ENCODE data around the gene VAV3. TPM values are rescaled to one million over a fixed set of nuclear protein-coding genes. Genes with fewer than 3 reads are reported as not detected.

The VAV3 gene
- total RNA-seq, 3 donors from 2014 or later = 5.4 to 8.8 (median 5.8) TPM

DNA sequence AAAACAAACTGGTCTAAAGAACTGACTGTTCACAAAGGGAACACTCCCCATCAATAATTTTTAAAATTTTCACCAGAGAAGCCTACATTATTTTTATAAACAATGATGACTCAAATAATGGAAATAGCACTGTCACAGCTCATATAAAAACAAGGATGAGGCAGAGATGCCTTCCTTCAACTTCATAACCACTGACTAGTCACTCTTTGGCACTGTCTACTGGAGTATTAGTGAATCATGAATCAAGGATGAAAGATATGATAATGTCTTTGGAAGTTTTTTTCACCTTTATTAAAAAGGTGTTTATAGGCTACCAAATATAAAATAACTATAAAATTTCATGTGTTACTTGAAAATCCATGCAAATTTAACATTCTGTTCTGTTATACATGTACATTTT lies 316.9 kb downstream of the VAV3 start:
- no peaks in the 10 kb centered on the region for H3K9me3 Mint-ChIP-seq
- DNase-seq (no peak), ATAC-seq (no peak)
- H3K36me3 Mint-ChIP-seq (ENCODE audit: insufficient read depth) = no peaks in the 10 kb centered on the region
- H3K4me1 Mint-ChIP-seq (ENCODE audit: low read depth) = no peaks in the 10 kb centered on the region
- H3K27me3 Mint-ChIP-seq (ENCODE audit: low read depth) = no peaks in the 10 kb centered on the region
- no peak overlapping the region for H3K4me3 Mint-ChIP-seq

DNA sequence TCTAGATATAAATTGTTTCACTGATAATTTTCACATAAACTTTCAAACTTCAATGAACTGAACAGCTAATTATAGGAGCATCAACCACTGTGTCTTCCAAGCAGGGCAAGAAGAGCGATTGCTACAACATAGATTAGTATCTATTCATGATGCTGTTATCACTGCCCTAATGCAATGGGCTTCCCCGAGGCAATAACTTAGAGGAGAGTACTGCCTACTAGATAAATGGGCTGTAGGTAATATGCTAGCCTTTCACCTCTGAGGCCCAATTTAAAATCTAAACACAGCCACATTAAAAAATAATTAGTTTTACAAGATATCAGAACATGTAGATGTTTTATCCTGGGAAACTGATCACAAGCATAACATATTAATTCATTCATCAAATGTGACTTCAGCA lies 318.0 kb downstream of the VAV3 start:
- no peaks in the 10 kb centered on the region for H3K27me3 Mint-ChIP-seq (ENCODE audit: low read depth)
- H3K4me1 Mint-ChIP-seq (ENCODE audit: low read depth) = no peaks in the 10 kb centered on the region
- peaks cover 2% of the 10 kb centered on the region for H3K36me3 Mint-ChIP-seq (ENCODE audit: insufficient read depth)
- DNase-seq (no peak), ATAC-seq (no peak)
- no peaks in the 10 kb centered on the region for H3K9me3 Mint-ChIP-seq
- no peak overlapping the region for H3K4me3 Mint-ChIP-seq

DNA sequence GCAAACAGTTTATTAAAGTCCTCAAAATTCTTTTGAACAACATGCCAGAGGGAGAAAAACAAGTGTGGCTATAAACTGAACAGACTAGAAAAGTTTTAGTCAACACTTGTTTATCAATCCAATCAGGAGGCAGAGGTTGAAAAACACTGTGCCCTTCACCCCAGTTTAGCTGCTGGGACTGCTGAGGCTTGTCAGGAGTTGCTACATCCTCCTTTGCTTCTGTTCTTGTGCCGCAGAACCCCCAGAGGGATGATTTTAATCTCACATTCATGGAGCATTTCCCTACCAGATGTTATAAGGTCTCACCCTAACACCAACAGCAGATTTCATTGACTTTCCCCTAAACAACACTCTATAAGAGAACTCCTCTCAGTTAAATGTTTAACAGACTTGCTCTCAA lies 321.2 kb downstream of the VAV3 start:
- ATAC-seq = no peak
- Mint-ChIP-seq H3K36me3 (ENCODE audit: insufficient read depth) (peaks cover 12% of the 10 kb centered on the region), H3K4me1 (ENCODE audit: low read depth) (no peaks in the 10 kb centered on the region), H3K4me3 (no peak overlapping the region), H3K27me3 (ENCODE audit: low read depth) (no peaks in the 10 kb centered on the region), H3K9me3 (no peaks in the 10 kb centered on the region)
- DNase-seq = no peak

GRCh38 chr1:107640207-107640606 lies 324.8 kb downstream of the VAV3 start:
- no peak for DNase-seq
- no peak for ATAC-seq
- Mint-ChIP-seq H3K27me3 (ENCODE audit: low read depth) (no peaks in the 10 kb centered on the region), H3K36me3 (ENCODE audit: insufficient read depth) (peaks cover 12% of the 10 kb centered on the region), H3K4me1 (ENCODE audit: low read depth) (no peaks in the 10 kb centered on the region), H3K4me3 (no peak overlapping the region), H3K9me3 (peaks cover 3% of the 10 kb centered on the region)

DNA sequence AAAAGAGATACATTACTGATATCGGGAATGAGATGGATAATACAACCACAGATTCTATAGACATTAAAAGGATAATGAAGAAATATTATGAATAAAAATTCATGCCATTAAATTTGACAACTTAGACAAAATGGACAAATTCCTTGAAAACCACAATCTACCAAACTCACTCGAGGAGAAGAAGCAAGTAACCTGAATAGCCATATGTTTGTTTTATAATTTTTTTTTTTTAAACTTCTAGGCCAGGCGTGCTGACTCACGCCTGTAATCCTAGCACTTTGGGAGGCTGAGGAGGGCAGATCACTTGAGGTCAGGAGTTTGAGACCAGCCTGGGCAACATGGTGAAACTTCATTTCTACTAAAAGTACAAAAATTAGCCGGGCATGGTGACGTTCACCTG lies 327.9 kb downstream of the VAV3 start:
- H3K27me3 Mint-ChIP-seq (ENCODE audit: low read depth) = no peaks in the 10 kb centered on the region
- no peaks in the 10 kb centered on the region for H3K4me1 Mint-ChIP-seq (ENCODE audit: low read depth)
- ATAC-seq = no peak
- DNase-seq = no peak
- H3K9me3 Mint-ChIP-seq = peaks cover 3% of the 10 kb centered on the region
- H3K4me3 Mint-ChIP-seq = no peak overlapping the region
- H3K36me3 Mint-ChIP-seq (ENCODE audit: insufficient read depth) = peaks cover 17% of the 10 kb centered on the region

DNA sequence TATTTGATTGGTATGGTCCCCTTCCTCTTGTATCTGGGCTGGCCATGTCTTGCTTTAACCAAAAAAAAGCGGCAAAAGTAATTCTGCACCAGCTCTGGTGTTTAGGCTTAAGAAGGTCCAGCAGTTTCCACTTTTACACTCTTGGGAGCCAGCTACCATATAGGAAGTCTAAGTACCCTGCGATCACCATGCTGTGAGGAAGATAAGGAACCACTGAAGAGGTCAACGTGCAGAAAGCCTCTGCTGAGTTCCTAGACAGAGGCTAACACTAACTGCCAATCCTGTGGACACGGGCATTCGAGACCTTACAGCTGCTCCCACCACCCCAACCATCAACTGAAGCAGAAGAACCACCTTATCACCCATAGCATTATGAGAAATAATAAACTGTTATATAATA lies 331.4 kb downstream of the VAV3 start:
- ATAC-seq (no peak), DNase-seq (no peak)
- peaks cover 6% of the 10 kb centered on the region for H3K36me3 Mint-ChIP-seq (ENCODE audit: insufficient read depth)
- H3K4me1 Mint-ChIP-seq (ENCODE audit: low read depth) = no peaks in the 10 kb centered on the region
- H3K9me3 Mint-ChIP-seq = peaks cover 3% of the 10 kb centered on the region
- no peak overlapping the region for H3K4me3 Mint-ChIP-seq
- H3K27me3 Mint-ChIP-seq (ENCODE audit: low read depth) = no peaks in the 10 kb centered on the region

GRCh38 chr1:107626073-107626796 lies 338.7 kb downstream of the VAV3 start:
- no peak for DNase-seq
- H3K4me1 Mint-ChIP-seq (ENCODE audit: low read depth) = peaks cover 3% of the 10 kb centered on the region
- no peaks in the 10 kb centered on the region for H3K27me3 Mint-ChIP-seq (ENCODE audit: low read depth)
- ATAC-seq = no peak
- H3K9me3 Mint-ChIP-seq = no peaks in the 10 kb centered on the region
- no peak overlapping the region for H3K4me3 Mint-ChIP-seq
- peaks cover 2% of the 10 kb centered on the region for H3K36me3 Mint-ChIP-seq (ENCODE audit: insufficient read depth)

GRCh38 chr1:107625405-107626029 lies 339.5 kb downstream of the VAV3 start:
- DNase-seq (no peak), ATAC-seq (no peak)
- Mint-ChIP-seq H3K4me1 (ENCODE audit: low read depth) (peaks cover 3% of the 10 kb centered on the region), H3K36me3 (ENCODE audit: insufficient read depth) (peaks cover 2% of the 10 kb centered on the region), H3K4me3 (no peak overlapping the region), H3K27me3 (ENCODE audit: low read depth) (no peaks in the 10 kb centered on the region), H3K9me3 (no peaks in the 10 kb centered on the region)

DNA sequence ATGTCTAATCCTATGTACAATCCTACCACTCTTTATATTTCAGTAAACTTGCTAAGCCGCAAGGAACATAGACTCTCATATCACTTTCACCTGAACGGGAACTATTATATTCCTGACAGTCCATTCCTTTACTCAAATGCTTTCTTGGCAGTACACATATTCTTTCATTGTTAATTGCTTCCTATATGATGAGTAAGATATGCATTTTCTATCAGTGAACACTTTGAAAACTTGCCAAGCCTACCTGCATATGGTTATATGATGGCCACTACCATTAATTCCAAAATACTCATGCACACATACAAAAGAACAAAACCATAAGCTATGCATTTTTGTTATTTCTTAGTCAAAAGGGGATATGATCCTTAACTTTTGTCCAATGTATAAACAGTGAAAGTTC lies 341.5 kb downstream of the VAV3 start:
- Mint-ChIP-seq H3K9me3 (no peaks in the 10 kb centered on the region), H3K4me1 (ENCODE audit: low read depth) (peaks cover 3% of the 10 kb centered on the region), H3K4me3 (no peak overlapping the region), H3K36me3 (ENCODE audit: insufficient read depth) (peaks cover 4% of the 10 kb centered on the region), H3K27me3 (ENCODE audit: low read depth) (no peaks in the 10 kb centered on the region)
- ATAC-seq (no peak), DNase-seq (no peak)

DNA sequence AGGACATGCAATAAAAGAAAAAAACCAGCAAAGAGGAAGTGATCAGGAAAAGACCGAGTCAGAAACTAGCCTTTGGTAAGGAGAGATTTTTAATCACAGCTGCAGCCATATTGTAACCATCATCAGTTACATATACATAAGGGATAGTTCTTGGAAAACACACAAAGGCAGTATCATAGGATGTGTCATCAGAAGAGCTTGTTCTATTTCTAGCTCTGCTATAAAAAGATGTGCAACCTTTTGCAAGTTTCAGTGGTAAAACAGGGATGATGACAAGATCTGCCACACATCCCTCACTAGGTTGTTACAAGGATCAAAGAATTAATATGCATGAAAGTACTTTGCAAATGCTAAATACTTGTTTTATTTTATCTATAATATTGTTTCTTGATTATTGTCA lies 342.0 kb downstream of the VAV3 start:
- peak; percentile 76 to 86 for ATAC-seq
- H3K36me3 Mint-ChIP-seq (ENCODE audit: insufficient read depth) = peaks cover 4% of the 10 kb centered on the region
- H3K4me3 Mint-ChIP-seq = no peak overlapping the region
- no peaks in the 10 kb centered on the region for H3K9me3 Mint-ChIP-seq
- H3K27me3 Mint-ChIP-seq (ENCODE audit: low read depth) = no peaks in the 10 kb centered on the region
- no peak for DNase-seq
- peaks cover 3% of the 10 kb centered on the region for H3K4me1 Mint-ChIP-seq (ENCODE audit: low read depth)

- ATAC-seq (no peak), DNase-seq (no peak)
- H3K4me3 Mint-ChIP-seq = no peak overlapping the region
- no peaks in the 10 kb centered on the region for H3K27me3 Mint-ChIP-seq (ENCODE audit: low read depth)
- H3K9me3 Mint-ChIP-seq = no peaks in the 10 kb centered on the region
- peaks cover 3% of the 10 kb centered on the region for H3K4me1 Mint-ChIP-seq (ENCODE audit: low read depth)
- peaks cover 4% of the 10 kb centered on the region for H3K36me3 Mint-ChIP-seq (ENCODE audit: insufficient read depth)
These were observed 342.4 kb downstream of the VAV3 start for GRCh38 chr1:107622535-107622934.

- ATAC-seq = no peak
- H3K4me1 Mint-ChIP-seq (ENCODE audit: low read depth) = peaks cover 3% of the 10 kb centered on the region
These were observed 344.2 kb downstream of the VAV3 start for GRCh38 chr1:107620753-107621152.

DNA sequence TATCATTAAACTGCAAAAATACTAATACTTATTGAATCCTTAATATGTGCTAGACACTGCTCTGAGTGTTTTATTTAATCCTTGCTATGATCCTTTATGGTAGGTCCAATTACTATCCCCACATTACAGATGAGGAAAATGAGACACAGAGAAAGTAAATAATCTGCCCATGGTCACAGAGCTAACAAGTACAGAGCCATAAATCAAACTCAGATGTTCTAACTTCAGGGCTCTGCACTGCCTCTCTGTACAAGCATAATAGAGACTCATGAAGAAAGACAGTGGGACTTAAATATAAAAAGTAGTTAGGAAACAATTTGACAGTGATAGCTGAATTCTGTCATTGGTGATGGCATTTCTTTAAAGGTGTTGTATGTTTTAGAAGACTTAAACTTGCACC lies 346.4 kb downstream of the VAV3 start:
- H3K4me3 Mint-ChIP-seq = no peak overlapping the region
- no peaks in the 10 kb centered on the region for H3K27me3 Mint-ChIP-seq (ENCODE audit: low read depth)
- H3K36me3 Mint-ChIP-seq (ENCODE audit: insufficient read depth) = peaks cover 25% of the 10 kb centered on the region
- no peak for DNase-seq
- peaks cover 7% of the 10 kb centered on the region for H3K9me3 Mint-ChIP-seq
- peaks cover 3% of the 10 kb centered on the region for H3K4me1 Mint-ChIP-seq (ENCODE audit: low read depth)
- no peak for ATAC-seq

More at GRCh38 chr1:107620753-107621152, 344.2 kb downstream of the VAV3 start:
- Mint-ChIP-seq H3K36me3 (ENCODE audit: insufficient read depth) (peaks cover 15% of the 10 kb centered on the region), H3K27me3 (ENCODE audit: low read depth) (no peaks in the 10 kb centered on the region), H3K4me3 (no peak overlapping the region), H3K9me3 (no peaks in the 10 kb centered on the region)
- DNase-seq = no peak

DNA sequence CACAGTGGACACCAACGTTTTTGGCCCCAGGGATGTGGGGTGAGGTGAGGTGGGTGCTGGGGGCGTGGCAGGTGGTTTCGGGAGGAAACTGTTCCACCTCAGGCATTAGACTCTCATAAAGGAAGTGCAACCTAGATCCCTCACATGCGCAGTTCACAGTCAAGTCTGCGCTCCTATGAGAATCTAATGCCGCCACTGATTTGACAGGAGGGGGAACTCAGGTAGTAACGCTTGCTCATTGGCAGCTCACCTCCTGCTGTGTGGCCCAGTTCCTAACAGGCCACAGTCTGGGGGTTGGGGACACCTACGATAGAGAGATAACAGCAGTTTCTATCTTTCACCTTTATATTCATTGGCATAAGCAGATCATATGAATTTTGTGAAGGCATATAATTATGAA lies 347.1 kb downstream of the VAV3 start:
- Mint-ChIP-seq H3K4me1 (ENCODE audit: low read depth) (peaks cover 3% of the 10 kb centered on the region), H3K27me3 (ENCODE audit: low read depth) (no peaks in the 10 kb centered on the region), H3K36me3 (ENCODE audit: insufficient read depth) (peaks cover 27% of the 10 kb centered on the region), H3K9me3 (peaks cover 11% of the 10 kb centered on the region), H3K4me3 (no peak overlapping the region)
- ATAC-seq (no peak), DNase-seq (no peak)

DNA sequence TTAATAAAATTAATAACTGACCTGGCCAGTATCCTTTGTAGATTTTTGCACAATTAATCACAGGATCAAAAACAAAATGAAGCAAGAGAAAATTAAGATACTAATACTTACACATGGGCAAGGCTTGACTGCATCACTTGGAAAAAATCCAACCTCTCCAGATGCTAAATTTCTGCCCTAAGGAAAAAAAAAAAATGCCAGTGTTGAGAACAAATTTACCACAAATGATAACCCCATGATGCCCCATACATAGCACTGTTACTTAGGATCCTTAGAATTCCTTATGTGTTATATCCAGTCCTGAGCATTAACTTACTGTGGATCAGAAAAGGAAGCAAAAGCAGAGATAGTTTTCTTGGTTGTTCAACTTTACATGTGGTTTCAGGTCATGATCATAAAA lies 347.5 kb downstream of the VAV3 start:
- H3K4me1 Mint-ChIP-seq (ENCODE audit: low read depth) = no peaks in the 10 kb centered on the region
- H3K27me3 Mint-ChIP-seq (ENCODE audit: low read depth) = no peaks in the 10 kb centered on the region
- ATAC-seq = no peak
- H3K4me3 Mint-ChIP-seq = no peak overlapping the region
- peaks cover 25% of the 10 kb centered on the region for H3K36me3 Mint-ChIP-seq (ENCODE audit: insufficient read depth)
- DNase-seq = no peak
- H3K9me3 Mint-ChIP-seq = peaks cover 15% of the 10 kb centered on the region
